HG03066 (cell line): ENCODE results near the gene PTPN2.

Experiments used
- ATAC-seq: cut with Tn5 transposase; IDR thresholded peaks from one replicate; pipeline ENCODE4 v1.9.1; 2021; ENCODE audit warnings: low read depth; ENCODE audit not compliant: unreplicated experiment

The PTPN2 gene

DNA sequence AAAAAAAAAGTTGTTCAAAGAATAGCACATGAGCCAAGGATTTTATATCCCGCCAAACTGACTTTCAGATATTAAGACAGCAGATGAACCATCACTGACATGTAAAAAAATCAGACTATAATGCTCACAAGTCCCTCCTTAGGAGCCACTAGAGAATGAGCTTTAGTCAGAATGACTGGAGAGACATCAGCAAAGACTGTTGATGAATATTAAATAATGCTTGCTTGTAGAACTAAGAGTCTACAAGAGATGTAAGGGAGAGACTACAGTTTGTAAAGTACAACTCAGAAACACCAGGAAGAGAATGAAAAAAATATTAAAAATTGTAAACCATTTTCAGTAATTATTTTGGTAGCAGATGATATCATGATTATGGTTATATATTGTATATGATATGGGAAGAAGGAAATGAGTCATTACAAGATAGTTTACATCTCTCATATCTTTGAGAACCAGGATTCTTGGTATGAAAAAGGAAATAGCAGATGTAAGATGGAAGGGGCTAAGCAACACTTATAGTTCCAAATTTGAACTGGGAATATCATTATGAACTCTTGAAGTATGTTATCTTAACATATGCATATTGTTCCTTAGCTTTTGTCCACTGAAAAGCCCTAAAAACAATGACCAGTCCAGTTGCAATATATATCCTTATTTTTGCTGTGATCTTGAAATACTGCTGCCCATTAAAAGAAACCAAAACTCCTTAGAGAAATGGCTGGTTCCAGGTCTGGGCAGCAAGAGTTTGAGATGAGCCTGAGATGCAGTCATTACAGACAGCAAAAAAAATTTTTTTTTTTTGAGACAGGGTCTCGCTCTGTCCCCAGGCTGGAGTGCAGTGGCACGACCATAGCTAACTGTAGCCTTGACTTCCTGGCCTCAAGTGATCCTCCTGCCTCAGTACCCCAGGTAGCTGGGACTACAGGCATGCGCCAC lies 55.7 kb downstream of the PTPN2 start:
- no peak for ATAC-seq

DNA sequence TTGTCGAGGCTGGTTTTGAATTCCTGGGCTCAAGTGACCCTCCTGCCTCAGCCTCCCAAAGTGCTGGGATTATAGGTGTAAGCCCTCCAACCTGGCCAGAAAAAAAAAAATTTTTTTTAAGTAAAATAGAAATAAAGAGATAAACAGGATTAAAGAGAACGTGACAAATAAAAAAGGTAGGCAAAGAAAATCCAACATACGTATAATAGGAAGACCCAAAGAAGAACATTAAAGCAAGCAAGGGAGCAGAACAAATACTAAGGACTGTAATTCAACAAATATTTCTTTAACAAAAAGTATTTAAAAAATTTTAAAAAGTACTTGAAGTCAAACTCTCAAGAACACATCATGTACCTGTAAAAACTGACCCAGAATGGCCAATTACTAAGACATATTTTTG lies 56.4 kb downstream of the PTPN2 start:
- no peak for ATAC-seq

DNA sequence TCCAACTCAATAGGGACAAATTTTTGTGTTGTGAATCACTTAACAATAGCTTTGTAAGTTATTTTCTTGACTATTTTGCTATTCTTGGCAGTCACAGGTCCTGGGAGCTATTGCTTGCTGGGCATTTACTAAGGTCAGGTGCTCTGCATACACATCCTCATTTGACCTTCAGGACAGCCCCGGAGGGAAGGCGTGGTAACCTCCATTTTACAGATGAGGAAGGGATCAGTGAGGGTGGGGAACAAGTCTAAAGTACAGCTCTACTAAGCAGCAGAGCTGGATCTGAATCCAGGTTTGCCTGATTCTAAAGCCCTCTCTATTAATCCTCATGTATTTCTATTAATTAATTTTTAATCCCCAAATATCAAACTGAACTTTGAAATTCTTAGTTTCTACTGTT lies 58.8 kb downstream of the PTPN2 start:
- no peak for ATAC-seq

DNA sequence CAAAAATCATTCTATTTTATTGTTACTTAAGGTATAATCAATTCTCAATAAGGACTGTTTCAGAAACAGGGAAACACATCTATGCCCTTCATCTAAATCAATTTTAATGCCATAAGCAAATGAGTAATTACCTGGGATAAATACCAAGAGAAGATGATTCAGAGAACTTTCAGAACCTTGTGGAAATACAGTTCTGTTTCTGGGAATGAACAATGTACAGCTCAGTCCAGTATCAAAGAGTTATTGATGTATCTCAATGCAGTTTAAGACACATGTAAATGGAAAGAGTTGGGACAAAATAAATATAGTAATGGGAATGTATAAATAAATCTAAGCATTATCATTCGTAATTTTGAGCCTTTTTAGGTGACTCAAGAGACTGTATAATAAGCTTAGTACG lies 60.1 kb downstream of the PTPN2 start:
- ATAC-seq: no peak

DNA sequence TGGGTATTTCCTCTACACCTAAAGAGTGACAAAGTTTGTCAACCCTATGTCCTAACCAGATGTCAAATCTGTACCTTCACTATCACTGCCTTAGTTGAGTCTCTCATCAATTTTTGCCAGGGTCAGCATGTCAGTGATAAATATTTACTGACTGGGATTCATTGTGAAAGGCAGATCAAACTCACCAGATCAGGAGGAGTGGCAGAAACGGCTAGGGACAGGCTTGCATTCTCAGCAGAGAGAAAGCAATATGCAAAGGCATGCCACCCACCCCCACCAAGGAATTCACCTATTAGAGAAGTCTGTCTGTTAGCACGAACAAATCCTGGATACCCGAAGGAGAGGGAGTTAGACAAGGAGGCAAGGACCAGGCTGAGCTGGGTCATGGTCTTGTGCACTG lies 62.6 kb downstream of the PTPN2 start:
- ATAC-seq: no peak

DNA sequence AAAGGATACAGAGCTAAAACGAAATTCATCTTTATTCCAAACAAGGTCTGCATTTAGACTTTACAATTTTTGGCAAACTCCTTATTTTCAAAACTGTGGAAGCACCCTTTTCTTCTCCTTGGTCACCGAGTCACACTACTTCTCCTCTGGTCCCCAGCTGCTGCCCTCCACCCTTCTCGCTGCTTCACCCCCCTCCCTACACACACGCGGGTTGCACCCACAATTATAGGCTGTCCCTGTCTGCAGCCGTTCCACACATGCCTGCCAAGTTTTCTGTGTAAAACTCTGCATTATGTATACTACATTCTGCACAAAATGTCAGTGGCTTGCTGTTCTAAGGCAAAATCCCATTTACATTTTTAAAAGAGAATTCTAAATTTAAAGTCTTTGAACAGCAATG lies 63.5 kb downstream of the PTPN2 start:
- ATAC-seq: no peak

DNA sequence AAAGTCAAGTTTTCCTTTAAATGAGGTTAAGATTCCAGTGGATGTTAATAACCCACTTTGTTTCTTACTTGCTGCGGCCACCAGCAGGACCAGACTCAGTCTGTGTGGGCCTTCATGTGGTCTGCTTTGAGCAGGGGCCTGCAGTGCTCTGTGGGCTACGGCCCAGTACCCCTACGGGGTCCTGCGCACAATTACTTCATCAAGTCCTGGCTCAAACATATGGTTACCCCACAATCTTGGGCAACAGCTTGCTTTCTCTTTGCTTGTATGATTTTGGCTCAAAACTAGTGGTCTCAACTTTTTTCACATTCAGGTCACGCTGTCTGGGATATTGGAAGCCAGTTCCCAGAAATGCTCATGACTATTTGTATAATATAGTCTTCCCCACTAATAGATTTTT lies 64.2 kb downstream of the PTPN2 start:
- no peak for ATAC-seq

DNA sequence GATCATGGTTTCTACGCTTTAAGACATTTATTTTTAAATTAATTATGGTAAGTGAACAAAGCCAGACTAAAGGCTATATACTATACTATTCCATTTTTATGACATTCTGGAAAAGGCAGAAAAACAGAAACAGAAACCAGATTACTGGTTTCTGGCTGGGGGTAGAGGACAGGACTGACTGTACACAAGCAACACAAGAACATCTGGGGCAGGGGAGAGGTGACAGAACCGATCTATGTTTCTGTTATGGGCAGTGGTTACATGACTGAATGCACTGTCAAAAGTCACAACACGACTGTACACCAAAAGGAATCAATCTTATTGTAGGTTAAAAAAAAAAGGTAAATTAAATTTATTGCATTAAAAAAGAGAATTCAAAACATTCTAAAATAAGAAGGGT lies 64.7 kb downstream of the PTPN2 start:
- peak; percentile 65 for ATAC-seq

DNA sequence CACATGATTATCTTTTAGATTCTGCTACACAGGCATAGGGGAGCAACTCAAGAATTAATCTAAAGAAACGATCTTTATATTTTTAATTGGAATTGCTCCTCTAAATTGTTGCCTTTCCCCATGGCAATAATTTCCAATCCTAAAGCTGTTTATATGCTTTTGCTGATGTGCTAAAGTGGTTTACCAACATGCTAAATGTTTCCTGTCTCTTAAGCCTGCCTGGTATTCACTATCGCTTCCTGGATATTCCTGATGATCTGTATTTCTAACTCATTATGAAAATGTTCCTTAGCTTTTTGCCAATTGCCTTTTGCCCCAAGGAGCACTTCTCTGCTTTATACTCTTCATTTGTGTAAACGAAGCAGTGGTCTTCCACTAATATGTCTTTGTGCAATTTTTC lies 65.8 kb downstream of the PTPN2 start:
- no peak for ATAC-seq

DNA sequence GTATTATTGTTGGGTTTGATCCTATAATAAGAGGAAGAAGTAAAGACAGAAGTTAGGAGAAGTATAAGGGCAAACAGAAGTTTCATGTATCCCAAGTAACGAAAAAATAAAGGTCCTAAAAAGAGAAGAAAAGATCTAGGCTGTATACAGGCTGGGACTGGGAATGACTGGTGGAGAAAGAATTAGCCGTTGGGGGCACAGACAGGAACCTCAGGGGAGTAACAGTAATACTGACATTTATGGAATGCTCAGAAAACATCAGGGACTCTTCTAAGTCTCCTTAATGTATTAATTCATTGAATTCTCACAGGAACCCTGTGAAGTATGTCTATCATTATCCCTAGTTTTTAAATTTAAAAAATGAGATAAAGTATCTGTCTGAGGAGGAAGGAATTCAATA lies 67.6 kb downstream of the PTPN2 start:
- no peak for ATAC-seq

DNA sequence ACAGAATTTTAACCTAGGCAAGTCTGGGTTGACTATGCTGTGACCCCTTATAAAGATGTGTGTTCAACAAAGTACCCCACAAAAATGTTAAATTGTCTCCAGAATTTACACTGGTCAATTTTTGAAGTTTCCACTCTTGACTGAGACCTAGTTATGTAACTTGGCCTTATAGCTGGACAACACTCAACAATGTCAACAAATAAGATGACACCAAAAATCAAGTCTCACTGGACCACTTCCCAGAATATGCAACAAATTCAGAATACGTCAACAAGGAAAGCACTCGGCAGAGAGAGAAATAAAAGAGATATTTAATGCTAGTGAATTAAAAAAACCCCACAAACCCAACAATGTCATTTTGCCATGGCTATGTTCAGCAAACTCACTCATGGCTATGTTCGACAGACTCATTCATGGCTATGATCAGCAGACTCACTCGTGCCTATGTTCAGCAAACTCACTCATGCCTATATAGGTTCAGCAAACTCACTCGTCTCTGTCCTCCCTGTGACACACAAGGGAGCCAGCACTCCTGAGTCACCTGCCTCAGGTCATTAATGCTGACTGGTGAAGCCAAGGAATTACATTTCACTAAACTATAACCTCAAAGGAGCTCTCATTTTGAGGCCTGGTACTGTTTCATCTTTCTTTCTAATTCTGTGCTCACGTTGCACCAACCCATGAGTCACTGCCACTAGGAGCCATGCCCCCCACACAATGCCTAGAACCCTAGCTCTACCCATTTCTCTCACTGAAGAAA lies 72.7 kb downstream of the PTPN2 start:
- ATAC-seq: no peak

DNA sequence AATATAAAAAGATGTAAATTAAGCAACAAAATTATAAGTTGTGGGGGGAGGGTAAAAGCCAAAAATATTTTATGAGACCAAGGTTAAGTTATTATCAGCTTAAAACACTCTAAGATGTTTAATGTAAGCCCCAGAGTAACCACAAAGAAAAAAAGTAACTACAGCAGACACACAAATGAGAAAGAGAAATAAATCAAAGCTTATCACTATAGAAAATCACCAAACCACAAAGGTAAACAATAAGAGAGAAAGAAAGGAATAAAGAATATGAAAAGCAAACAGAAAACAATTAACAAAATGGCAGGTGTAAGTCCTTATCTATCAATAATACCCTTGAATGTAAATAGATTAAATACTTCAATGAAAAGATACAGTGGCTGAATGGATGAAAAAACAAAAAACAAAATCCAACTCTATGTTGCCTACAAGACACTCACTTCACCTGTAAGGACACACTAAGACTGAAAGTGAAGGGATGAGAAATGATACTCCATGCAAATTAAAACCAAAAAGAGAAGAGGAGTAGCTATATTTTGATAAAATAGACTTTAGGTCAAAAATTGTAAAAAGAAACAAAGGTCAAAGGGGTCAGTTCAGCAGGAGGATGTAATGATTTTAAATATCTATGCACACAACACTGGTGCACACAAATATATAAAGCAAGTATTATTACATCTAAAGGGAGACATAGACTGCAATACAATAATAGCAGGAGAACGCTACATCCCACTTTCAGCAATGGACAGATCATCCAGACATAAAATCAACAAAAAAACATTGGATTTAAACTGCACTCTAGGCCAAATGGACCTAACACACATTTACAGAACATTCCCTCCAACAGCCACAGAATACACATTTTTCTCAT lies 80.7 kb downstream of the PTPN2 start:
- ATAC-seq: no peak

DNA sequence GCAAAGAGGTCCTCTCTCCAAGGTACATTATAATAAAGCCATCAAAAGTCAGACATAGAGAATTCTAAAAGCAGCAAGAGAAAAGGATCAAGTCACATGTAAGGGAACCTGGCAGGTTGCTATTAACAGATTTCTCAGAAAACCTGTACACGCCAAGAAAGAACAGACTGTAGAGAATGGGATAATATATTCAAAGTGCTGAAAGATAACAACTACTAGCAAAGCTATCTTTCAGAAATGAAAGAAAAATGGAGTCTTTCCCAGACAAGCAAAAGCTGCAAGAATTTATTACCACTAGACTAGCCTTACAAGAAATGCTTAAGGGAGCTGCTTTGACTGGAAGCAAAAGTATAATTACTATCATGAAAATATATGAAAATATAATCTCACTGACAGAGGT lies 81.5 kb downstream of the PTPN2 start:
- ATAC-seq: no peak

DNA sequence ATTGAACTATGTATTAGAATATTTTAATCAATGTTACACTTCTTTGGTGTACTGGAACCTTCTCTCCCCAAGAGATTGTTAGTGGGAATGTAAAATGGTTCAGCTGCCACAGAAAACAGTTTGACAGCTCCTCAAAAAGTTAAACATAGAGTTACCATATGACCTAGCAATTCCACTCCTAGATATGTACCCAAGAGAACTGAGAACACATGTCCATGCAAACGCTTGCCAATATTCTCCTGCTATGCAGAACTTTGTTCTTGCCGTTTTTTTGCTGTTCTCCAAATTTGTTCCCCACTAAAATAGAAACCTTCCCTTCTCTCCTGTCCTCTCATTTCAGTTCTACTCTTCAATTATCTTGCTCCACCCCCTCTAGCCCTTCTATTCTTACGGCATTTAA lies 87.6 kb downstream of the PTPN2 start:
- ATAC-seq: no peak

DNA sequence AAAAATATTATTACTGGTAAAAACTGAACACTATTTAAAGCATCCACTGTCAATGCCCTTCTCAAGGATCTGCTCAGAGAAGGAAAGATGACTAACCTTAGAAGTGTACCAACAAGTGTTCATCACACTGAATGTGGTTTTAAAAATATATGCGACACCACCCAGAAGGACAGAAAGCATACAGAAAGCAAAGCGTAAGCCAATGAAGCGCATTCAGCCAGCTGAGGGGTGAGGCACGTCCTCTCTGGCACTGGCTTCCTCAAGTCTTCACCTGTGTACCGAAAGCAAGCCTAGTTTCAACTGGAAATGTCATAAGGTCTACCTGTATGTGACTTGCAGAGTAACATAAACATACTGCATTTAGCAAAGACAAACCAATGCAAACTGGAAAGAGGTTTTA lies 92.4 kb downstream of the PTPN2 start:
- no peak for ATAC-seq

DNA sequence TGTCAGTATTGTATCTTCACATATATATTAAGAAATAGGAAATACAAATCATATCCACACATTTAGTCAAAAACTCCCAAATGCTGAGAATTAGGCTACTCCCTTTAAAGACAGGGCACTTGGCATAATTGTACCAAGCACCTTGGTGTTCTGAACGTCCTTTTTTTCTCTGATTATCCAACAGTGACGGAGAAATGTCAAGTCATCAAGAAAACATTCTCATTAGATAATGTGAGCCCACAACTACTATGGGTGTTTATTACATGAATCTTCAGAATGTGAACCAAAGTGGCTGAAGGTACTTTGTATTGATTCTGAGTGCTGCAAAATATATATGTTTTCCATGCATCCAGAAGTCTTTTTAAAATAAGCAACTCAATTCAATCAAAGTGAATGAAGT lies 97.4 kb downstream of the PTPN2 start:
- ATAC-seq: no peak

DNA sequence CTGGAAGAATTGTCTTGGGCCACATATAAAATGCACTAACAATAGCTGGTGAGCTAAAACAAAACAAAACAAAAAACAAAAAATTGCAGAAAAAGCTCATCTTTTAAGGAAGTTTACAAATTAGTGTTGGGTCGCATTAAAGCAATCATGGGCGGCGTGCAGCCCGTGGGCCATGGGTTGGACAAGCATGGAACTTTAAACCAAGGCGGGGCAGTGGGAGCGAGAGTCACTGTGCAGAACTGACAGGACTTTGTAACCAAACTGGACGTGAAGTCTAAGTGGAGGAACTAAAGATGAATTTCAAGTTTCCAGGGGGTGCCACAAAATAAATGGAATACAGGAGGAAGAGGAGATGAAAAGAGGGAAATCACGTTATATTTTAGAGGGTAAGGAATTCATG lies 100.5 kb downstream of the PTPN2 start:
- ATAC-seq: no peak

DNA sequence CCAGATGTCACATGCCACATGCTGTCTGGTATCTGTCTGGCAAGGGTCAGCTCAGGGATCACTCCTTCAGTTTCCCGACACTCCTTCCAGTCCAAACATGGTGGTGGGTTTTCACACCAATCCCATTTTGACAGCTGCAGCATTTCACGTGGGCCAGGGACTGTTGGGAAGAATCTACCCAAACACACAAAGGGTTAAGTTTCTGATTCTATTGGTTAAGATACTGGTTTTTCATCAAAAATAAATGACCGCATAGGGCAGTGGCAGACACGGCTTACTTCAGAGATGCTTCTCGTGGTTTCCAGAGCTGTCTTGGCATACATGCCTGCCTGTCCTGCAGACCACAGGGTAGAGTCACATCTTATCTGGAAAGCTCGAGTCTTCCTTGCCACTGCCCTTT lies 101.5 kb downstream of the PTPN2 start:
- ATAC-seq: no peak

DNA sequence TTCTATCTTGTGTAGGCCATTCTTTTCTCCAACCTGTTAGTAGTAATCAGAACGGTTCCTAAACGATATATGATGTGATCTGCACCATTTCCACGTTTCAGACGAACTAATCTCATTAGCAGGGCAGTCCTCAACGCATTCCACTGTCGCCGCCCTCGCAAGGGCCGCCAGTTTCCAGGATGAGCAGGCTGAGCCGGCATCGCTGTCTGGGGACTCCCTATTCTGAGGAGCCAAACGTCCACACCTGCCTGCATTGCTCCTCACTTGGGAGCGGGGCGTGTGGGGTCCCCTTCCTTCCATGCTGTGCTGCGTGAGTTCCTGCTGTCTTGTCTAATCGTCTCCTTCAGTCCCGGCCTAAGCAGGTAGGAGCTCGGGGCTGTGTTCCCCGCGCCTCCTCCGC lies 104.6 kb downstream of the PTPN2 start:
- ATAC-seq: no peak

DNA sequence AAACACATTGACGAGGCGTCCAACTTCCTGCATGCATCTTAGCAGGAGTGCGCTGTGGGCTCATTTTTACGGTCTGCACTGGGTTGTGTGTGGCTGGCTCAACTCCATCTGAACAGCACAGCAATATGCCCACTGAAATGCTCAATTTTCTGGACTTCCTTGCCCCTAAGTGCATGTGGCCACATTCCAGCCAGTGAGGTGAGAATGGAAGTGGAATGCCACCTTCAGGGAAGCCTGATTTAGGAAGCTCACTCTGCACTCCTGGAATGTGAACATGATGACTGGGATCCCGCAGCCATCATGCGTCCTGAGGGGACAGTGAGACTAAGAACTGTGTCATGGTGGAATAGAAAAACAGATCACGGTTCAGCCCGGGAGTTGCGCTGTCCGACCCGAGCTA lies 105.0 kb downstream of the PTPN2 start:
- ATAC-seq: no peak

DNA sequence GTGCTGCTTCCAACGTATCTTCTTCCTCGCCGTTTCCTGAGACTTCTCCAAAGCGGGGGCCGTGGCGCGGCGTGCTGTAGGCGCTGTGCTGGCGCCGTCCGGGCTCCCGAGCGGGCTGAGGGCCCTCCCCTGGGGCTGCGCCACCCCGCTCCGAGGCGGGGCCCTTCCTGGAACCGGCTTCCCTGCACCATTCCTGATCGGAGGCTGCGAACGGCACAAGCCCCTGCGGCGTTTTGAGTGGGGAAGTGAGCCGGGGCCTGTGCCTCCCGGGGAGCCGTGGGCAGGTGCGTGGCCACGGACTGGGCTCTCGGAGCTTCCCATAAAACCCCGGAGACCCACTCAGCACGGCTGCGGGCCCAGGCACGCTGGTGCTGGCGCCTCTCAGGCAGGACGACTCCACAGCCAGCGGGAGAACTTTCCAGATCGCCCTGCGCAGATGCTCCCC lies 106.5 kb downstream of the PTPN2 start:
- ATAC-seq: no peak
